Mucosa of gallbladder (tissue), 1 donor: ENCODE results near the gene CHD8. TPM values are rescaled to one million over a fixed set of nuclear protein-coding genes. Genes with fewer than 3 reads are reported as not detected.
A peak's percentile ranks its signal among the peaks of the same experiment; 100 is the strongest.

Source experiments
- DNase-seq: peaks from one replicate; pipeline ENCODE4 v3.0.0-alpha.2; 2020; ENCODE audit warnings: low spot score
- total RNA-seq: library from RNA; stranded (reverse); gene quantifications from one replicate; pipeline ENCODE4 v1.2.1, GENCODE V29; 2021
- donor health status: DM: no; HTN: no; CAD: no.

CHD8 gene
- total RNA-seq, 1 donor from 2014 or later, result 75.9 TPM

GRCh38 chr14:21437063-21437901, 18.6 kb downstream of the CHD8 start:
- DNase-seq, result peak; percentile 98

GRCh38 chr14:21436567-21437062, 19.3 kb downstream of the CHD8 start:
- DNase-seq, result no peak

GRCh38 chr14:21431126-21431525, 24.8 kb downstream of the CHD8 start:
- DNase-seq, result no peak

- DNase-seq, result no peak
Observed at GRCh38 chr14:21428930-21429329, 27.0 kb downstream of the CHD8 start.

GRCh38 chr14:21426692-21427091, 29.2 kb downstream of the CHD8 start:
- no peak for DNase-seq

GRCh38 chr14:21419528-21419927, 36.4 kb downstream of the CHD8 start:
- DNase-seq, result no peak

GRCh38 chr14:21415329-21415728, 40.6 kb downstream of the CHD8 start:
- DNase-seq, result no peak

GRCh38 chr14:21414137-21414631, 41.7 kb downstream of the CHD8 start:
- no peak for DNase-seq

GRCh38 chr14:21408147-21408546, 47.8 kb downstream of the CHD8 start:
- DNase-seq, result no peak

- no peak for DNase-seq
Observed at GRCh38 chr14:21406213-21406612, 49.7 kb downstream of the CHD8 start.

GRCh38 chr14:21405097-21405496, 50.8 kb downstream of the CHD8 start:
- DNase-seq, result no peak

- no peak for DNase-seq
Observed at GRCh38 chr14:21399311-21399870, 56.5 kb downstream of the CHD8 start.

GRCh38 chr14:21398901-21399300, 57.0 kb downstream of the CHD8 start:
- DNase-seq, result no peak

GRCh38 chr14:21395450-21395849, 60.5 kb downstream of the CHD8 start:
- no peak for DNase-seq

- DNase-seq, result no peak
Observed at GRCh38 chr14:21385188-21385904, 70.6 kb downstream of the CHD8 start.

GRCh38 chr14:21384494-21384851, 71.5 kb downstream of the CHD8 start:
- DNase-seq, result no peak

- peak; percentile 96 for DNase-seq
Observed at GRCh38 chr14:21383848-21384493, 72.0 kb downstream of the CHD8 start, which contains the start of gene SUPT16H. SUPT16H (minus strand) TSS chr14:21384019; CDS start chr14:21383927, 92 bp downstream.

GRCh38 chr14:21382886-21383847, 72.8 kb downstream of the CHD8 start:
- DNase-seq, result peak; percentile 17

- DNase-seq, result no peak
Observed at GRCh38 chr14:21382095-21382494, 73.8 kb downstream of the CHD8 start.

GRCh38 chr14:21379338-21379737, 76.6 kb downstream of the CHD8 start:
- DNase-seq, result no peak

GRCh38 chr14:21373980-21374379, 81.9 kb downstream of the CHD8 start:
- DNase-seq, result no peak
